ENCODE data around the gene WHRN. TPM values are rescaled to one million over a fixed set of nuclear protein-coding genes. Genes with fewer than 3 reads are reported as not detected.

Gene WHRN
- total and polyA plus RNA-seq, 2 of the 13 experiments (the other 11 are each of a cell fraction or from before 2014, with no cell fraction given), result 2.3 to 5.3 TPM

DNA sequence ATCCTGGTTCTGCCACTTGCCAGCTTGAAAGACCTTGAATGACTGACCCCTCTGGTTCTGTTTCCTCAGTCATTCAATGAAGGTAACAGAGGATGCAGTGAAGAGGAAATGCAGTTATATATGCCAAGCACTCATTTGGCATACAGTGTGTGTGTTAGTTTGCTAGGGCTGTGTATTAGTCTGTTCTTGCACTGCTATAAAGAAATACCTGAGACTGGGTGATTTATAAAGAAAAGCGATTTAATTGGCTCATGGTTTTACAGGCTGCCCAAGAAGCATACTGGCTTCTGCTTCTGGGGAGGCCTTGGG is 8.6 kb upstream of the WHRN start (continued):
- TF ChIP-seq, protein P1, sequence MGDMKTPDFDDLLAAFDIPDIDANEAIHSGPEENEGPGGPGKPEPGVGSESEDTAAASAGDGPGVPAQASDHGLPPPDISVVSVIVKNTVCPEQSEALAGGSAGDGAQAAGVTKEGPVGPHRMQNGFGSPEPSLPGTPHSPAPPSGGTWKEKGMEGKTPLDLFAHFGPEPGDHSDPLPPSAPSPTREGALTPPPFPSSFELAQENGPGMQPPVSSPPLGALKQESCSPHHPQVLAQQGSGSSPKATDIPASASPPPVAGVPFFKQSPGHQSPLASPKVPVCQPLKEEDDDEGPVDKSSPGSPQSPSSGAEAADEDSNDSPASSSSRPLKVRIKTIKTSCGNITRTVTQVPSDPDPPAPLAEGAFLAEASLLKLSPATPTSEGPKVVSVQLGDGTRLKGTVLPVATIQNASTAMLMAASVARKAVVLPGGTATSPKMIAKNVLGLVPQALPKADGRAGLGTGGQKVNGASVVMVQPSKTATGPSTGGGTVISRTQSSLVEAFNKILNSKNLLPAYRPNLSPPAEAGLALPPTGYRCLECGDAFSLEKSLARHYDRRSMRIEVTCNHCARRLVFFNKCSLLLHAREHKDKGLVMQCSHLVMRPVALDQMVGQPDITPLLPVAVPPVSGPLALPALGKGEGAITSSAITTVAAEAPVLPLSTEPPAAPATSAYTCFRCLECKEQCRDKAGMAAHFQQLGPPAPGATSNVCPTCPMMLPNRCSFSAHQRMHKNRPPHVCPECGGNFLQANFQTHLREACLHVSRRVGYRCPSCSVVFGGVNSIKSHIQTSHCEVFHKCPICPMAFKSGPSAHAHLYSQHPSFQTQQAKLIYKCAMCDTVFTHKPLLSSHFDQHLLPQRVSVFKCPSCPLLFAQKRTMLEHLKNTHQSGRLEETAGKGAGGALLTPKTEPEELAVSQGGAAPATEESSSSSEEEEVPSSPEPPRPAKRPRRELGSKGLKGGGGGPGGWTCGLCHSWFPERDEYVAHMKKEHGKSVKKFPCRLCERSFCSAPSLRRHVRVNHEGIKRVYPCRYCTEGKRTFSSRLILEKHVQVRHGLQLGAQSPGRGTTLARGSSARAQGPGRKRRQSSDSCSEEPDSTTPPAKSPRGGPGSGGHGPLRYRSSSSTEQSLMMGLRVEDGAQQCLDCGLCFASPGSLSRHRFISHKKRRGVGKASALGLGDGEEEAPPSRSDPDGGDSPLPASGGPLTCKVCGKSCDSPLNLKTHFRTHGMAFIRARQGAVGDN (CRISPR knock-in tag; IDR thresholded peaks at IDR 0.05), result no peak
- TF ChIP-seq SALL1 (CRISPR knock-in tag; IDR thresholded peaks at IDR 0.05), result no peak
- TF ChIP-seq ELF3 (CRISPR knock-in tag; IDR thresholded peaks at IDR 0.05), result no peak
- TF ChIP-seq ZNF562 (CRISPR knock-in tag; IDR thresholded peaks at IDR 0.05; ENCODE audit: borderline replicate concordance), result no peak
- TF ChIP-seq, protein P2, sequence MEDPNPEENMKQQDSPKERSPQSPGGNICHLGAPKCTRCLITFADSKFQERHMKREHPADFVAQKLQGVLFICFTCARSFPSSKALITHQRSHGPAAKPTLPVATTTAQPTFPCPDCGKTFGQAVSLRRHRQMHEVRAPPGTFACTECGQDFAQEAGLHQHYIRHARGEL (CRISPR knock-in tag; IDR thresholded peaks at IDR 0.05), result no peak
- TF ChIP-seq, protein P3, sequence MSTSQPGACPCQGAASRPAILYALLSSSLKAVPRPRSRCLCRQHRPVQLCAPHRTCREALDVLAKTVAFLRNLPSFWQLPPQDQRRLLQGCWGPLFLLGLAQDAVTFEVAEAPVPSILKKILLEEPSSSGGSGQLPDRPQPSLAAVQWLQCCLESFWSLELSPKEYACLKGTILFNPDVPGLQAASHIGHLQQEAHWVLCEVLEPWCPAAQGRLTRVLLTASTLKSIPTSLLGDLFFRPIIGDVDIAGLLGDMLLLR (CRISPR knock-in tag; IDR thresholded peaks at IDR 0.05), result no peak
- no peak for TF ChIP-seq ZEB1 (IDR thresholded peaks at IDR 0.05; ENCODE audit: insufficient replicate concordance, low read depth)
- TF ChIP-seq AGO2 (optimal IDR thresholded peaks at IDR 0.05; ENCODE audit: low read depth, low read length), result no peak

All from HepG2 (cell line).